Measurements from ENCODE around the gene SLC7A6OS. TPM values are rescaled to one million over a fixed set of nuclear protein-coding genes. Genes with fewer than 3 reads are reported as not detected.

Gene SLC7A6OS
- polyA plus RNA-seq, 1 donor (not counting 4 experiments of a cell fraction or from before 2014, with no cell fraction given) = 12.6 TPM

GRCh38 chr16:68358951-68359350 lies 48.2 kb upstream of the SLC7A6OS start:
- Histone ChIP-seq H3K4me1 (ENCODE audit: control insufficient read depth, extremely low read depth, insufficient read depth, low read length) (peaks cover 3% of the 10 kb centered on the region), H3K4me2 (ENCODE audit: control insufficient read depth, extremely low read depth, insufficient read depth, low read depth, low read length) (no peak overlapping the region), H3K27ac (ENCODE audit: control insufficient read depth, insufficient read depth, low read length) (no peak overlapping the region), H4K20me1 (ENCODE audit: control insufficient read depth, extremely low read depth, insufficient read depth, low read length) (no peaks in the 10 kb centered on the region), H3K9ac (ENCODE audit: control insufficient read depth, extremely low read depth, insufficient read depth, low read length) (no peak overlapping the region), H2AFZ (ENCODE audit: control insufficient read depth, low read length) (no peak overlapping the region), H3K9me1 (ENCODE audit: control insufficient read depth, extremely low read depth, insufficient read depth, low read length) (no peaks in the 10 kb centered on the region), H3K36me3 (ENCODE audit: control insufficient read depth in 2 of 2, extremely low read depth in 1 of 2, insufficient read depth in 2 of 2, low read length in 2 of 2) (peaks cover 0 to 14% of the 10 kb centered on the region in 2 experiments), H3K27me3 (ENCODE audit: control insufficient read depth, extremely low read depth, insufficient read depth, low read length) (peaks cover 12% of the 10 kb centered on the region), H3K9me3 (ENCODE audit: control insufficient read depth, low read depth, low read length) (no peaks in the 10 kb centered on the region), H3K4me3 (ENCODE audit: control insufficient read depth in 2 of 3, extremely low read depth in 1 of 3, insufficient read depth in 2 of 3, low read depth in 1 of 3, low read length in 3 of 3) (no peak overlapping the region), H3K79me2 (ENCODE audit: control insufficient read depth, insufficient read depth, low read length) (no peaks in the 10 kb centered on the region)
- TF ChIP-seq, protein P1, sequence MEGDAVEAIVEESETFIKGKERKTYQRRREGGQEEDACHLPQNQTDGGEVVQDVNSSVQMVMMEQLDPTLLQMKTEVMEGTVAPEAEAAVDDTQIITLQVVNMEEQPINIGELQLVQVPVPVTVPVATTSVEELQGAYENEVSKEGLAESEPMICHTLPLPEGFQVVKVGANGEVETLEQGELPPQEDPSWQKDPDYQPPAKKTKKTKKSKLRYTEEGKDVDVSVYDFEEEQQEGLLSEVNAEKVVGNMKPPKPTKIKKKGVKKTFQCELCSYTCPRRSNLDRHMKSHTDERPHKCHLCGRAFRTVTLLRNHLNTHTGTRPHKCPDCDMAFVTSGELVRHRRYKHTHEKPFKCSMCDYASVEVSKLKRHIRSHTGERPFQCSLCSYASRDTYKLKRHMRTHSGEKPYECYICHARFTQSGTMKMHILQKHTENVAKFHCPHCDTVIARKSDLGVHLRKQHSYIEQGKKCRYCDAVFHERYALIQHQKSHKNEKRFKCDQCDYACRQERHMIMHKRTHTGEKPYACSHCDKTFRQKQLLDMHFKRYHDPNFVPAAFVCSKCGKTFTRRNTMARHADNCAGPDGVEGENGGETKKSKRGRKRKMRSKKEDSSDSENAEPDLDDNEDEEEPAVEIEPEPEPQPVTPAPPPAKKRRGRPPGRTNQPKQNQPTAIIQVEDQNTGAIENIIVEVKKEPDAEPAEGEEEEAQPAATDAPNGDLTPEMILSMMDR (optimal IDR thresholded peaks at IDR 0.05 in 1 of 3, IDR thresholded peaks at IDR 0.05 in 1 of 3, conservative IDR thresholded peaks at IDR 0.05 in 1 of 3; ENCODE audit: extremely low read depth in 1 of 3, insufficient read depth in 2 of 3, low read length in 3 of 3) = no peak
- TF ChIP-seq EZH2 (IDR thresholded peaks at IDR 0.05; ENCODE audit: low read length) = no peak
- dilution Hi-C loops (cut with MboI; ENCODE audit: extremely low pct_ligation_motif_present, low sequenced_read_pairs) = no loop called here
- FAIRE-seq (no peak), DNase-seq (ENCODE audit: low read depth, low spot score) (no peak)

GRCh38 chr16:68357923-68358322 lies 47.2 kb upstream of the SLC7A6OS start:
- Histone ChIP-seq H3K9me3 (ENCODE audit: control insufficient read depth, low read depth, low read length) (no peaks in the 10 kb centered on the region), H2AFZ (ENCODE audit: control insufficient read depth, low read length) (no peak overlapping the region), H3K9me1 (ENCODE audit: control insufficient read depth, extremely low read depth, insufficient read depth, low read length) (no peaks in the 10 kb centered on the region), H3K79me2 (ENCODE audit: control insufficient read depth, insufficient read depth, low read length) (no peaks in the 10 kb centered on the region), H3K27me3 (ENCODE audit: control insufficient read depth, extremely low read depth, insufficient read depth, low read length) (peaks cover 2% of the 10 kb centered on the region), H3K4me1 (ENCODE audit: control insufficient read depth, extremely low read depth, insufficient read depth, low read length) (peaks cover 3% of the 10 kb centered on the region), H3K27ac (ENCODE audit: control insufficient read depth, insufficient read depth, low read length) (no peak overlapping the region), H3K4me3 (ENCODE audit: control insufficient read depth in 2 of 3, extremely low read depth in 1 of 3, insufficient read depth in 2 of 3, low read depth in 1 of 3, low read length in 3 of 3) (no peak overlapping the region), H4K20me1 (ENCODE audit: control insufficient read depth, extremely low read depth, insufficient read depth, low read length) (no peaks in the 10 kb centered on the region), H3K9ac (ENCODE audit: control insufficient read depth, extremely low read depth, insufficient read depth, low read length) (no peak overlapping the region), H3K4me2 (ENCODE audit: control insufficient read depth, extremely low read depth, insufficient read depth, low read depth, low read length) (no peak overlapping the region), H3K36me3 (ENCODE audit: control insufficient read depth in 2 of 2, extremely low read depth in 1 of 2, insufficient read depth in 2 of 2, low read length in 2 of 2) (peaks cover 7 to 14% of the 10 kb centered on the region in 2 experiments)
- dilution Hi-C loops (cut with MboI; ENCODE audit: extremely low pct_ligation_motif_present, low sequenced_read_pairs) = no loop called here
- no peak for TF ChIP-seq EZH2 (IDR thresholded peaks at IDR 0.05; ENCODE audit: low read length)
- TF ChIP-seq, protein P1 (optimal IDR thresholded peaks at IDR 0.05 in 1 of 3, IDR thresholded peaks at IDR 0.05 in 1 of 3, conservative IDR thresholded peaks at IDR 0.05 in 1 of 3; ENCODE audit: extremely low read depth in 1 of 3, insufficient read depth in 2 of 3, low read length in 3 of 3) = no peak
- FAIRE-seq (no peak), DNase-seq (ENCODE audit: low read depth, low spot score) (no peak)
